H9 (cell line): ENCODE results near the gene PLAGL1. TPM values are rescaled to one million over a fixed set of nuclear protein-coding genes. Genes with fewer than 3 reads are reported as not detected.

Experiments
- DNase-seq: peaks from one replicate; pipeline ENCODE4 v3.0.0-alpha.2; 2017
- H2AFZ ChIP-seq: one replicate; pipeline ENCODE4 v1.6.1; 2013; ENCODE audit warnings: mild to moderate bottlenecking, low read length, control low read depth, moderate library complexity
- H2AK5ac ChIP-seq: 2 replicates; pipeline ENCODE4 v1.6.1; 2013; ENCODE audit warnings: low read length, control low read depth, mixed read lengths; ENCODE audit not compliant: insufficient read length
- H2BK120ac ChIP-seq: one replicate; pipeline ENCODE4 v1.6.1; 2013; ENCODE audit warnings: low read depth, mild to moderate bottlenecking, low read length, control low read depth, inconsistent platforms; ENCODE audit not compliant: poor library complexity, severe bottlenecking
- H2BK12ac ChIP-seq: 2 replicates; pipeline ENCODE4 v1.6.1; 2013; ENCODE audit warnings: low read length, control low read depth, mixed read lengths, low read depth; ENCODE audit not compliant: insufficient read length
- H2BK15ac ChIP-seq: 2 replicates; pipeline ENCODE4 v1.6.1; 2013; ENCODE audit warnings: low read depth, low read length, control low read depth
- H2BK20ac ChIP-seq: one replicate; pipeline ENCODE4 v1.6.1; 2013; ENCODE audit warnings: low read depth, mild to moderate bottlenecking, low read length, control low read depth, inconsistent platforms; ENCODE audit not compliant: poor library complexity, severe bottlenecking
- H2BK5ac ChIP-seq: 2 replicates; pipeline ENCODE4 v1.6.1; 2013; ENCODE audit warnings: low read length, control low read depth, mixed read lengths; ENCODE audit not compliant: insufficient read length
- H3K14ac ChIP-seq: 2 replicates; pipeline ENCODE4 v1.6.1; 2013; ENCODE audit warnings: low read length, control low read depth; ENCODE audit not compliant: insufficient read depth
- H3K18ac ChIP-seq: 2 replicates; pipeline ENCODE4 v1.6.1; 2013; ENCODE audit warnings: low read depth, mild to moderate bottlenecking, mixed read lengths, low read length, control low read depth; ENCODE audit not compliant: insufficient read length
- H3K23ac ChIP-seq: 2 replicates; pipeline ENCODE4 v1.6.1; 2013; ENCODE audit warnings: low read length, control low read depth, mixed read lengths, low read depth; ENCODE audit not compliant: insufficient read length
- H3K23me2 ChIP-seq: 2 replicates; pipeline ENCODE4 v1.6.1; 2013; ENCODE audit warnings: low read depth, mild to moderate bottlenecking, mixed read lengths, low read length, control low read depth; ENCODE audit not compliant: insufficient read length, poor library complexity, severe bottlenecking
- H3K27ac ChIP-seq: 2 replicates; pipeline ENCODE4 v1.5.1; 2013; ENCODE audit warnings: low read length, control low read depth, mixed read lengths, low read depth; ENCODE audit not compliant: insufficient read length
- H3K27me3 ChIP-seq: 2 replicates; pipeline ENCODE4 v1.6.1; 2013; ENCODE audit warnings: low read length, control low read depth, inconsistent platforms; ENCODE audit not compliant: insufficient read depth
- H3K4ac ChIP-seq: 2 replicates; pipeline ENCODE4 v1.6.1; 2013; ENCODE audit warnings: low read depth, mild to moderate bottlenecking, control low read depth, inconsistent platforms, low read length, moderate library complexity
- H3K4me1 ChIP-seq: 2 replicates; pipeline ENCODE4 v1.6.1; 2013; ENCODE audit warnings: low read length, control low read depth, inconsistent platforms; ENCODE audit not compliant: insufficient read depth
- H3K4me2 ChIP-seq: 2 replicates; pipeline ENCODE4 v1.6.1; 2013; ENCODE audit warnings: low read length, control low read depth, mixed read lengths; ENCODE audit not compliant: insufficient read length, insufficient read depth
- H3K56ac ChIP-seq: 2 replicates; pipeline ENCODE4 v1.6.1; 2013; ENCODE audit warnings: low read depth, mild to moderate bottlenecking, mixed read lengths, low read length, control low read depth; ENCODE audit not compliant: insufficient read length
- H3K79me1 ChIP-seq: 2 replicates; pipeline ENCODE4 v1.6.1; 2013; ENCODE audit warnings: low read depth, mild to moderate bottlenecking, moderate library complexity, low read length, control low read depth, inconsistent platforms; ENCODE audit not compliant: insufficient read depth, poor library complexity, severe bottlenecking
- H3K79me2 ChIP-seq: 2 replicates; pipeline ENCODE4 v1.6.1; 2013; ENCODE audit warnings: low read length, control low read depth, inconsistent platforms; ENCODE audit not compliant: insufficient read depth
- H3K9ac ChIP-seq: 2 replicates; pipeline ENCODE4 v1.6.1; 2013; ENCODE audit warnings: low read length, control low read depth, mixed read lengths; ENCODE audit not compliant: insufficient read length; ENCODE audit errors: extremely low read depth
- H3K9me3 ChIP-seq: one replicate; pipeline ENCODE4 v1.6.1; 2013; ENCODE audit warnings: low read depth, low read length, inconsistent platforms; ENCODE audit not compliant: control insufficient read depth
- H3T11ph ChIP-seq: one replicate; pipeline ENCODE4 v1.6.1; 2013; ENCODE audit warnings: mild to moderate bottlenecking, low read length, control low read depth, inconsistent platforms
- H4K20me1 ChIP-seq: one replicate; pipeline ENCODE4 v1.6.1; 2013; ENCODE audit not compliant: control insufficient read depth, insufficient read length, insufficient read depth
- H4K5ac ChIP-seq: 2 replicates; pipeline ENCODE4 v1.6.1; 2013; ENCODE audit warnings: low read depth, mild to moderate bottlenecking, mixed read lengths, low read length, control low read depth; ENCODE audit not compliant: insufficient read length
- H4K8ac ChIP-seq: replicated peaks from 2 replicates; pipeline ENCODE4 v1.6.1; 2013; ENCODE audit warnings: low read length, control low read depth, mixed read lengths, low read depth; ENCODE audit not compliant: insufficient read length
- H4K91ac ChIP-seq: 2 replicates; pipeline ENCODE4 v1.6.1; 2013; ENCODE audit warnings: low read depth, mild to moderate bottlenecking, moderate library complexity, mixed read lengths, low read length, control low read depth; ENCODE audit not compliant: insufficient read length
- H3K27ac Mint-ChIP-seq, 3 experiments: 2 replicates in 2 of 3; 3 replicates in 1 of 3; pipeline ENCODE4 v1.8.0; 2020 to 2021; ENCODE audit warnings: mixed read lengths in 3 of 3, mild to moderate bottlenecking in 1 of 3, moderate library complexity in 1 of 3
- H3K27me3 Mint-ChIP-seq: 2 replicates; pipeline ENCODE4 v1.8.0; 2021; ENCODE audit warnings: low read depth, mild to moderate bottlenecking, moderate library complexity, mixed read lengths
- H3K36me3 Mint-ChIP-seq, 3 experiments: 2 replicates in 2 of 3; 3 replicates in 1 of 3; pipeline ENCODE4 v1.8.0; 2020 to 2021; ENCODE audit warnings: low read depth in 3 of 3, mixed read lengths in 3 of 3; ENCODE audit not compliant: insufficient read depth in 1 of 3
- H3K4me1 Mint-ChIP-seq, 2 experiments: 2 replicates each; pipeline ENCODE4 v1.8.0; 2020; ENCODE audit warnings: mixed read lengths in 2 of 2
- H3K4me3 Mint-ChIP-seq, 2 experiments: 2 replicates in 1 of 2; 3 replicates in 1 of 2; pipeline ENCODE4 v1.8.0; 2020 to 2021; ENCODE audit warnings: mild to moderate bottlenecking in 2 of 2, mixed read lengths in 2 of 2, moderate library complexity in 1 of 2
- H3K9me3 Mint-ChIP-seq, 2 experiments: 2 replicates in 1 of 2; 3 replicates in 1 of 2; pipeline ENCODE4 v1.8.0; 2020; ENCODE audit warnings: mild to moderate bottlenecking in 2 of 2, mixed read lengths in 2 of 2, moderate library complexity in 1 of 2
- CTCF ChIP-seq: fragments of 200-600 bp; sonication (generic); conservative IDR thresholded peaks from 3 replicates; pipeline ENCODE4 v1.8.0; 2021; ENCODE audit warnings: antibody characterized with exemption, mild to moderate bottlenecking
- WGBS: extraction: QIAGEN DNeasy Blood & Tissue Kit; methylation state at CpG from one replicate; pipeline ENCODE4 v1.1.7; 2013; ENCODE audit warnings: missing lambda C conversion rate, low lambda C conversion rate, mixed read lengths; ENCODE audit not compliant: insufficient read length; ENCODE audit errors: extremely low coverage; 5-methylcytosine and 5-hydroxymethylcytosine counted together
- total RNA-seq: library from RNA; stranded (reverse); gene quantifications from 2 replicates; pipeline ENCODE4 v1.2.1, GENCODE V29; 2021

The PLAGL1 gene
- total RNA-seq, 1 experiment from 2014 or later: 1.9 TPM

DNA sequence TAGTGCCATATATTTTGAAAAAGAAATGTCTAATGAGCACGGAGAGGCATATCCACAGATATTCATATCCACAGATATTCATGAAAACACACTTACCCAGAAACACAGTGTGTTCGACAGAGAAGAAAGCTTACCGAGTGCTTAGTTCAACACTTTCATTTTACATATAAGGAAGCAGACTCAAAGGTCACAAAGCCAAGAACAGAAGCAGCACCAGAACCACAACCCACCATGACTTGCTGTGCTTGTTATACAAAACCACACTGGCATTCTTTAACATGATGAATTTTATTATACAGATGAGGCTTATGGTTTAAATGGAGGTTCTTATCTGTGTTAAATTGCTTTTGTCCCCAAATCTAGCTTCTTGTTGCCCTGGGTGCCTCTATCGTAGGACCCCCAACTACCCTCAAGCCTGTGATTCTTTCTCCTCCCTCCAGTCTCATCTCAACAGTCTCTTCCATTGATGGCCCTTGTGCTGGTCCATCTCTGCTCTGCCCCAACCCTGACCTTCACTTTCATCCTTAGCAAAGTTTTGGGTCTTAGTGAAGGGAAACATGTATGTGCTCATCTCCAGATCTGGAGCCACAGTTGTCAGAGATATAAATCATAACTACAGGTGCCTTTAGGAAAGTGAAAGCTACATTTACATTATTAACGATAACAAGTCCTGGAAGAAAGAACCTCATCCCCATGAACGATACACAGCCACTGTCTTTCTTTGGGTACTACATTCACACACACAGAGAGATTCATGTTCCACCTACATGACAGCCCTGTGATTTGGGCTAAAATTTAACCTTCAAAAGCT, 47.3 kb upstream of the PLAGL1 start:
- no peak overlapping the region for H4K5ac ChIP-seq
- H2AK5ac ChIP-seq: no peak overlapping the region
- H3K4me2 ChIP-seq: no peak overlapping the region
- WGBS: no CpG with 5 or more reads among the region's 6 CpGs
- TF ChIP-seq CTCF: no peak
- no peak overlapping the region for H3K18ac ChIP-seq
- Mint-ChIP-seq H3K27me3 (peaks cover 21% of the 10 kb centered on the region), H3K27ac (no peak overlapping the region), H3K4me1 (no peaks in the 10 kb centered on the region), H3K4me3 (no peak overlapping the region), H3K9me3 (no peaks in the 10 kb centered on the region), H3K36me3 (no peaks in the 10 kb centered on the region)
- H2BK5ac ChIP-seq: no peak overlapping the region
- no peak overlapping the region for H2AFZ ChIP-seq
- DNase-seq: no peak
- no peak overlapping the region for H3K23ac ChIP-seq
- no peak overlapping the region for H2BK15ac ChIP-seq
- no peak overlapping the region for H3T11ph ChIP-seq
- no peaks in the 10 kb centered on the region for H3K23me2 ChIP-seq
- no peak overlapping the region for H3K14ac ChIP-seq
- no peaks in the 10 kb centered on the region for H3K79me2 ChIP-seq
- no peak overlapping the region for H2BK120ac ChIP-seq
- no peak overlapping the region for H2BK12ac ChIP-seq
- no peak overlapping the region for H3K4ac ChIP-seq
- no peak overlapping the region for H3K56ac ChIP-seq
- no peaks in the 10 kb centered on the region for H3K9me3 ChIP-seq
- H2BK20ac ChIP-seq: no peak overlapping the region
- H3K4me1 ChIP-seq: no peaks in the 10 kb centered on the region
- H3K79me1 ChIP-seq: no peaks in the 10 kb centered on the region
- H3K9ac ChIP-seq: no peak overlapping the region
- no peak overlapping the region for H3K27ac ChIP-seq
- no peak overlapping the region for H4K91ac ChIP-seq
- H3K27me3 ChIP-seq: no peaks in the 10 kb centered on the region
- H4K8ac ChIP-seq: no peak overlapping the region
- no peaks in the 10 kb centered on the region for H4K20me1 ChIP-seq
